Measurements from ENCODE around the gene ICA1. TPM values are rescaled to one million over a fixed set of nuclear protein-coding genes. Genes with fewer than 3 reads are reported as not detected.

ICA1 gene
- total RNA-seq, 1 donor from 2014 or later = 54.9 TPM

DNA sequence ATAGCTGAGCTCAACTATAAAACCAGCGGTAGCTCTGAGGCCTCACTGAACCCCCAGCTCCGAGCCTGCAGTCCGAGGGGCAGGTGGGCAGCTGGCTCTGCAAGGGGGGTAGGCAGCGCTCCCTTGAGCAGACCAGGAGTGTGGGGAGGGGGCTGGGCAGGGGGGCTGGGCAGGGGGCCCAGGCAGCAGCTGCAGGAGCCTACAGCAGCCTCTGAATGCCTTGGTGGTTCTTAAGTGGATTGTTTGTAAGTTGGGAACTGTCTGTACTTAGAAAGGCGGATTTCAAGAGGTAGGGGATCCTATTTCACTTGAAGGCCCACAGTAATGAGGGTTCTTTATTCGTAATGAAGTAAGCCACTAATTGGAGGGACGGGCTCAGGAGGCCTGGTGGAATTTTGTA is 72.3 kb downstream of the ICA1 start:
- intact Hi-C loops (cut with micrococcal nuclease) = no loop called here
- H3K4me1 ChIP-seq = peaks cover 17% of the 10 kb centered on the region
- H3K27me3 ChIP-seq (ENCODE audit: low read depth) = no peaks in the 10 kb centered on the region

DNA sequence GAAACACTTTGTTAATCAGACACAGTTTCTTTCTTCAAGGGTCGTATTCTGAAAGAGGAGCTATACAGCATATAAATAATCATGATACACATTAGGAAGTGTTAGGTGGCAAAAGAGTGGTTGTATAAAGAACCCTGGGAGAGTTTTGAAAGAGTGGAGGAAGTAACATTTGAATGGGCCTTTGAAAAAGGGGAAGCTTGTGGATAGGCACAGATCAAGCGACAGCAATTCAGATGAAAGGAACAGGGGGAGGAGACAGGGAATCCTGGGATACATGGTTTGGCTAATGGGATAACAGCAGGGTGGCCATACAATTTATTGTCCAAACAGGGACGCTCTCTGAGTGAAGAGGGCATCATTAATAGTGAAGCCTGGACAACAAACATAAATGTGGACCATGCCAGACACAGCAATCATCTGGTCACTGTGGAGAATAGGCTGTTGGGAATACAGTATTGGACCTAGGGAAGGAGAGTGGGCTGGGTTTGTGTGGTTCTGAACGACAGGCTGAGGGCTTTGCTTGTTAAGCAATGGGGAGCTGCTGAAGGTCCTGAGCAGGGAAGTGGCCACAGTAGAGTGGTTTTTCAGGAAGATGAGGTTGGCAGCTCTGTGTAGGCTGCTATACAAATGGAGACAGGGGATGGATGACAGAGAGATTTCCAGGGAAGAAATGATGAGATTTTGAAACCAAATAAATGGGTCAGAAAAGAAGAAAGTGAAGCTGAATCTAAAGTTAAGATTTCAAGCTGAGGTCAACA is 75.9 kb downstream of the ICA1 start:
- Histone ChIP-seq H3K36me3 (no peaks in the 10 kb centered on the region), H3K27ac (replicated peaks) (no peak overlapping the region), H3K4me1 (peaks cover 13% of the 10 kb centered on the region), H3K27me3 (ENCODE audit: low read depth) (no peaks in the 10 kb centered on the region), H3K9me3 (replicated peaks) (no peaks in the 10 kb centered on the region), H3K4me3 (no peak overlapping the region)
- TF ChIP-seq, protein P1, sequence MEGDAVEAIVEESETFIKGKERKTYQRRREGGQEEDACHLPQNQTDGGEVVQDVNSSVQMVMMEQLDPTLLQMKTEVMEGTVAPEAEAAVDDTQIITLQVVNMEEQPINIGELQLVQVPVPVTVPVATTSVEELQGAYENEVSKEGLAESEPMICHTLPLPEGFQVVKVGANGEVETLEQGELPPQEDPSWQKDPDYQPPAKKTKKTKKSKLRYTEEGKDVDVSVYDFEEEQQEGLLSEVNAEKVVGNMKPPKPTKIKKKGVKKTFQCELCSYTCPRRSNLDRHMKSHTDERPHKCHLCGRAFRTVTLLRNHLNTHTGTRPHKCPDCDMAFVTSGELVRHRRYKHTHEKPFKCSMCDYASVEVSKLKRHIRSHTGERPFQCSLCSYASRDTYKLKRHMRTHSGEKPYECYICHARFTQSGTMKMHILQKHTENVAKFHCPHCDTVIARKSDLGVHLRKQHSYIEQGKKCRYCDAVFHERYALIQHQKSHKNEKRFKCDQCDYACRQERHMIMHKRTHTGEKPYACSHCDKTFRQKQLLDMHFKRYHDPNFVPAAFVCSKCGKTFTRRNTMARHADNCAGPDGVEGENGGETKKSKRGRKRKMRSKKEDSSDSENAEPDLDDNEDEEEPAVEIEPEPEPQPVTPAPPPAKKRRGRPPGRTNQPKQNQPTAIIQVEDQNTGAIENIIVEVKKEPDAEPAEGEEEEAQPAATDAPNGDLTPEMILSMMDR (IDR thresholded peaks at IDR 0.05; ENCODE audit: borderline replicate concordance) = no peak
- no peak for DNase-seq
- intact Hi-C loops (cut with micrococcal nuclease) = no loop called here

More for the DNA sequence above, 72.3 kb downstream of the ICA1 start:
- Histone ChIP-seq H3K4me3 (no peak overlapping the region), H3K9me3 (replicated peaks) (no peaks in the 10 kb centered on the region), H3K27ac (replicated peaks) (no peak overlapping the region), H3K36me3 (no peaks in the 10 kb centered on the region)
- TF ChIP-seq, protein P1 (IDR thresholded peaks at IDR 0.05; ENCODE audit: borderline replicate concordance) = no peak
- DNase-seq = no peak

DNA sequence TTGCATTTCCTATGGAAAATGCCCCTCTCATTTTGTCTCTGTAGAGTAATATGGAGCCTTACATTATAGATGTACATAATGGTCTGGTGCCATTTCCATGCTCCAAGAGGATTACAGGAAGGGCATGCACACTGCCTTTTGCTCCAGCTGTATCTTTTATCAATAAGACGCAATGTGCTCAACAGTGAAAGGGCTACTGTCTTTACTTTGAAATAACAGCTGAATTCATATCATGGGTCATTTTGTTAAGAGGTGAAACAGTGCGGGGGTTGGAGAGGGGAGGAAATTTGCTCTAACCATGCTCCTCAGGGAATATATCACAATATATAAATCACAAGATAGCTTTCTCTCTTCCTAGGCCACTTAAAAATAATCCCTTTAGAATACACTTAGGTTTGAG is 77.7 kb downstream of the ICA1 start:
- intact Hi-C loops (cut with micrococcal nuclease) = no loop called here

DNA sequence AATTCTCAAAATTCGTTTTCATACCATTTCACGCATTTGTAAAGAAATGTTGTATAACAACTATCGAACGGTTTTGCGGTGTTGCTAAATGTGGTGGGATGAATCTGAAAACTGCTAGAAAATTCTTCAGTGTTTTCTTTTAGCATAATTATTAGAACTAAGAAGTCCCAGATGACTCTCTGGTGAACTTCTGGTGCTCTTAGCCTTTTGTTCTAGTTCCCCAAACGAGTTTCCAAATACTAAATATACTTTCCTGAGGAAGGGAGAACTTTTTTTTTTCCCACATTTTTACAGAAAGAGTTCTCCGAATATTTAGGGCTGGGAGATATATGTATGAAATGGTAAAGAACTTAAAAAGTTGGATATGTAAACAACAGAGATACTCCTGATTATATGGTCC is 82.5 kb downstream of the ICA1 start:
- intact Hi-C loops (cut with micrococcal nuclease) = no loop called here
- H3K4me3 ChIP-seq = no peak overlapping the region
- no peaks in the 10 kb centered on the region for H3K27me3 ChIP-seq (ENCODE audit: low read depth)
- TF ChIP-seq, protein P1 (IDR thresholded peaks at IDR 0.05; ENCODE audit: borderline replicate concordance) = no peak
- no peak for DNase-seq
- H3K4me1 ChIP-seq = peaks cover 41% of the 10 kb centered on the region
- H3K27ac ChIP-seq (replicated peaks) = no peak overlapping the region
- no peaks in the 10 kb centered on the region for H3K36me3 ChIP-seq
- no peaks in the 10 kb centered on the region for H3K9me3 ChIP-seq (replicated peaks)

More for the DNA sequence above, 77.7 kb downstream of the ICA1 start:
- H3K27ac ChIP-seq (replicated peaks) = no peak overlapping the region
- peaks cover 16% of the 10 kb centered on the region for H3K4me1 ChIP-seq
- no peaks in the 10 kb centered on the region for H3K27me3 ChIP-seq (ENCODE audit: low read depth)
- DNase-seq = no peak
- TF ChIP-seq, protein P1 (IDR thresholded peaks at IDR 0.05; ENCODE audit: borderline replicate concordance) = no peak
- H3K9me3 ChIP-seq (replicated peaks) = no peaks in the 10 kb centered on the region
- no peak overlapping the region for H3K4me3 ChIP-seq
- H3K36me3 ChIP-seq = no peaks in the 10 kb centered on the region

DNA sequence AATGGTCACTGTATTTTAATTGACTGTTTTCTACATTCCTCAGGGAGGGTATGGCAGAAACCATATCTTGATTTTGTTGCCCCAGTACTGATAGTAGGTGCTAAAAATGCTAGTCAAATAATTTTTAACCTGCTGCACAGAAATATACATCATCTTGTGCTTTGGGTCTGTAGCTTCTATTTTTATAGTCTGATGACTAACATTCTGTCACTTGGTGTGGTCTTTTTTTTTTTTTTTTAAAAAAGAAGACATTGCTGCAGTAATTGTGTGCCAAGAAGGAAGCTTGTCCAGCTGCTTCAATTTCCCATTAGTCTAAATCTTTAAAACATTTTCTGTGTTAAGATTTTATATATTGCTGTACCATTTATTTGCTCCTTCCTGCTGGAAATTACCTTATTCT is 83.6 kb downstream of the ICA1 start:
- Histone ChIP-seq H3K4me1 (peaks cover 41% of the 10 kb centered on the region), H3K36me3 (no peaks in the 10 kb centered on the region), H3K27ac (replicated peaks) (no peak overlapping the region), H3K9me3 (replicated peaks) (no peaks in the 10 kb centered on the region), H3K4me3 (no peak overlapping the region), H3K27me3 (ENCODE audit: low read depth) (no peaks in the 10 kb centered on the region)
- DNase-seq = no peak
- TF ChIP-seq, protein P1 (IDR thresholded peaks at IDR 0.05; ENCODE audit: borderline replicate concordance) = no peak
- intact Hi-C loops (cut with micrococcal nuclease) = no loop called here
